Transverse colon (tissue), 4 donors: ENCODE data around the gene TXNDC16. TPM values are rescaled to one million over a fixed set of nuclear protein-coding genes. Genes with fewer than 3 reads are reported as not detected.

Experiments used
- DNase-seq: peaks from one replicate; pipeline ENCODE4 v3.0.0-alpha.2; 2019
- H3K27ac ChIP-seq, 4 donors: fragments of 200-600 bp; sonication (generic); 2 replicates each; pipeline ENCODE4 v1.5.1; 2016 to 2018; ENCODE audit warnings: inconsistent platforms in 4 of 4
- H3K27me3 ChIP-seq: fragments of 200-600 bp; sonication (generic); 2 replicates; pipeline ENCODE4 v1.5.1; 2017; ENCODE audit warnings: inconsistent platforms
- H3K36me3 ChIP-seq, 4 donors: fragments of 200-600 bp; sonication (generic); 2 replicates each; pipeline ENCODE4 v1.5.1; 2017 to 2019; ENCODE audit warnings: inconsistent platforms in 4 of 4
- H3K4me1 ChIP-seq, 4 donors: fragments of 200-600 bp; sonication (generic); 2 replicates each; pipeline ENCODE4 v1.5.1; 2017 to 2020; ENCODE audit warnings: inconsistent platforms in 4 of 4
- H3K4me3 ChIP-seq, 4 donors: fragments of 200-600 bp; sonication (generic); 1 replicate in 1 of 4; 2 replicates in 3 of 4; pipeline versions ENCODE4 v1.5.1 to v1.6.1; 2017 to 2019; ENCODE audit warnings: inconsistent platforms in 4 of 4
- H3K9me3 ChIP-seq, 2 donors: fragments of 200-600 bp; sonication (generic); 2 replicates each; pipeline ENCODE4 v1.5.1; 2017 to 2019; ENCODE audit warnings: inconsistent platforms in 2 of 2
- CTCF ChIP-seq, 5 experiments: fragments of 200-600 bp in 3 of 5; fragments of 450-650 bp in 2 of 5; sonication (generic) in 3 of 5; IDR thresholded peaks; 1 replicate in 2 of 5; 2 replicates in 3 of 5; pipeline ENCODE4 v1.5.1; 2016 to 2017; ENCODE audit warnings: antibody characterized with exemption in 5 of 5, inconsistent platforms in 3 of 5, mild to moderate bottlenecking in 2 of 5, moderate library complexity in 1 of 5
- EP300 ChIP-seq: sonication (generic); formaldehyde crosslinking; IDR thresholded peaks from one replicate; pipeline ENCODE4 v1.6.1; 2017; ENCODE audit warnings: antibody characterized with exemption, low read depth
- POLR2A ChIP-seq: fragments of 450-650 bp; IDR thresholded peaks from one replicate; pipeline ENCODE4 v1.6.1; 2016; ENCODE audit warnings: antibody characterized with exemption, mild to moderate bottlenecking, moderate library complexity
- POLR2AphosphoS5 ChIP-seq, 3 donors: sonication (generic); formaldehyde crosslinking; IDR thresholded peaks; one replicate each; pipeline ENCODE4 v1.6.1; 2016; ENCODE audit warnings: antibody characterized with exemption in 3 of 3
- WGBS, 2 donors: methylation state at CpG; one replicate each; pipeline ENCODE4 v1.1.5; 2018; ENCODE audit warnings: low coverage in 1 of 2; 5-methylcytosine and 5-hydroxymethylcytosine counted together
- in situ Hi-C, 4 donors: fragments of 200-750 bp; cut with MboI; loops; one replicate each; pipeline versions ENCODE4 v1.15.0 to v1.15.1; 2017; ENCODE audit warnings: low sequenced_read_pairs in 3 of 4, low pct_ligation_motif_present in 1 of 4, low pct_unique_long_range_greater_than_20kb in 1 of 4
- intact Hi-C: fragments of 100-400 bp; cut with DNase I; formaldehyde crosslinking; loops from one replicate; pipeline ENCODE4 v1.15.1; 2023; ENCODE audit warnings: low total_unique reads
- total RNA-seq, 4 donors: library from RNA; depleted of rRNA; stranded (reverse); fragments of >200 nt; gene quantifications; one replicate each; pipeline ENCODE4 v1.1.0, GENCODE V29; 2016

TXNDC16 gene
- total RNA-seq, 4 donors from 2014 or later: 5.6 to 11.1 (median 7.1) TPM; not detected in 1

GRCh38 chr14:52553671-52554575 is 1.6 kb upstream of the TXNDC16 start:
- Histone ChIP-seq H3K27me3 (no peaks in the 10 kb centered on the region), H3K36me3 (no peaks in the 10 kb centered on the region), H3K27ac (peak overlapping the region; percentile 91 to 99 (median 94)), H3K4me1 (peaks cover 17 to 28% (median 22%) of the 10 kb centered on the region in 4 donors), H3K4me3 (peak overlapping the region; percentile 76 to 83 (median 78)), H3K9me3 (no peaks in the 10 kb centered on the region)
- in situ Hi-C loops (no loop called here), intact Hi-C loops (no loop called here)
- DNase-seq: peak; percentile 91
- WGBS, 2 donors: 7 to 27% methylated on average over 2 to 21 of the region's 22 CpGs
- TF ChIP-seq POLR2A (peak; percentile 40), CTCF (IDR thresholded peaks at IDR 0.05) (peak in 1 of 5 experiments; percentile 8), POLR2AphosphoS5 (IDR thresholded peaks at IDR 0.05) (peak; percentile 53 to 79 (median 78)), EP300 (no peak)

- no peak for TF ChIP-seq CTCF (IDR thresholded peaks at IDR 0.05)
- TF ChIP-seq EP300: no peak
- TF ChIP-seq POLR2AphosphoS5 (IDR thresholded peaks at IDR 0.05): no peak
- no peak for TF ChIP-seq POLR2A
- peak overlapping the region; percentile 91 to 99 (median 94) for H3K27ac ChIP-seq
- no peaks in the 10 kb centered on the region for H3K27me3 ChIP-seq
- peak; percentile 35 for DNase-seq
- intact Hi-C loops: no loop called here
- H3K4me3 ChIP-seq: peak overlapping the region; percentile 76 to 83 (median 78)
- WGBS, 2 donors: 0% methylated on average over 31 of the region's 69 CpGs; no CpG with 5 or more reads in 1 of the 2 donors
- in situ Hi-C loops: no loop called here
- no peaks in the 10 kb centered on the region for H3K36me3 ChIP-seq
- no peaks in the 10 kb centered on the region for H3K9me3 ChIP-seq
- peaks cover 17 to 28% (median 22%) of the 10 kb centered on the region in 4 donors for H3K4me1 ChIP-seq
These were observed 831 bp upstream of the TXNDC16 start for GRCh38 chr14:52553002-52553670.

GRCh38 chr14:52551696-52552062 is 626 bp downstream of the TXNDC16 start:
- peak overlapping the region; percentile 91 to 99 (median 94) for H3K27ac ChIP-seq
- WGBS, 2 donors: 0 to 2% methylated on average over 8 of the region's 8 CpGs
- no peak for DNase-seq
- no peaks in the 10 kb centered on the region for H3K36me3 ChIP-seq
- intact Hi-C loops: no loop called here
- H3K27me3 ChIP-seq: no peaks in the 10 kb centered on the region
- no peaks in the 10 kb centered on the region for H3K9me3 ChIP-seq
- TF ChIP-seq POLR2A (no peak), CTCF (IDR thresholded peaks at IDR 0.05) (peak in 1 of 5 experiments; percentile 5)
- in situ Hi-C loops: no loop called here
- H3K4me3 ChIP-seq: peak overlapping the region; percentile 67 to 94 (median 82)
- peaks cover 17 to 28% (median 22%) of the 10 kb centered on the region in 4 donors for H3K4me1 ChIP-seq

- peaks cover 17 to 28% (median 22%) of the 10 kb centered on the region in 4 donors for H3K4me1 ChIP-seq
- 43 to 52% methylated on average over 4 to 6 of the region's 6 CpGs for WGBS, 2 donors
These were observed 1.1 kb downstream of the TXNDC16 start for GRCh38 chr14:52551205-52551604.

More at GRCh38 chr14:52551205-52551604, 1.1 kb downstream of the TXNDC16 start:
- DNase-seq: no peak
- no peaks in the 10 kb centered on the region for H3K27me3 ChIP-seq
- no peaks in the 10 kb centered on the region for H3K9me3 ChIP-seq
- no peak for TF ChIP-seq EP300
- no peak for TF ChIP-seq POLR2AphosphoS5 (IDR thresholded peaks at IDR 0.05)
- no peak for TF ChIP-seq POLR2A
- TF ChIP-seq CTCF (IDR thresholded peaks at IDR 0.05): no peak
- in situ Hi-C loops (no loop called here), intact Hi-C loops (no loop called here)
- peak overlapping the region in 3 of 4 donors; percentile 67 to 87 (median 76) for H3K4me3 ChIP-seq
- H3K27ac ChIP-seq: peak overlapping the region; percentile 91 to 99 (median 94)
- H3K36me3 ChIP-seq: no peaks in the 10 kb centered on the region
